ENCODE data around the gene ATP10A. TPM values are rescaled to one million over a fixed set of nuclear protein-coding genes. Genes with fewer than 3 reads are reported as not detected.

The ATP10A gene
- total RNA-seq, 1 experiment from 2014 or later = 0.02 TPM

GRCh38 chr15:25864966-25865365, 1.8 kb upstream of the ATP10A start:
- H3K79me2 ChIP-seq (ENCODE audit: insufficient read depth, low read length) = no peaks in the 10 kb centered on the region
- TF ChIP-seq EGR1 (IDR thresholded peaks at IDR 0.05; ENCODE audit: low read depth) = no peak
- TF ChIP-seq FOSL1 (IDR thresholded peaks at IDR 0.05; ENCODE audit: low read depth) = no peak
- H3K27ac ChIP-seq (ENCODE audit: low read depth, low read length) = no peak overlapping the region
- ATAC-seq = no peak
- no TSS peak for BruUV-seq (replicated peaks)
- DNase-seq (ENCODE audit: low read depth, low spot score) = no peak
- H3K4me1 ChIP-seq (ENCODE audit: control insufficient read depth in 1 of 2, insufficient read depth in 2 of 2, low read length in 2 of 2) = no peaks in the 10 kb centered on the region
- peaks cover 0 to 3% of the 10 kb centered on the region in 2 experiments; a peak in 2 of 4 replicates for H3K9me3 ChIP-seq (ENCODE audit: control insufficient read depth in 1 of 2, insufficient read depth in 1 of 2, low read depth in 1 of 2, low read length in 2 of 2)
- no peaks in the 10 kb centered on the region for H3K27me3 ChIP-seq (ENCODE audit: insufficient read depth, low read length)
- H3K36me3 ChIP-seq (ENCODE audit: control insufficient read depth in 1 of 2, insufficient read depth in 2 of 2, low read length in 2 of 2) = no peaks in the 10 kb centered on the region
- no peak overlapping the region for H3K9ac ChIP-seq (ENCODE audit: low read length)
- no peaks in the 10 kb centered on the region for H3K9me2 ChIP-seq (ENCODE audit: insufficient read depth)
- RAD21 ChIA-PET (ENCODE audit: low non-redundant PET in 1 of 2, low total read pairs in 2 of 2, uncharacterized antibody in 2 of 2, unreplicated experiment in 2 of 2) = no interaction called here
- POLR2A ChIA-PET = no interaction called here
- CTCF ChIA-PET = no interaction called here
- no peak overlapping the region for H2AFZ ChIP-seq (ENCODE audit: low read depth, low read length, poor library complexity, severe bottlenecking)
- H3K4me2 ChIP-seq (ENCODE audit: low read length) = no peak overlapping the region
- intact Hi-C loops (cut with micrococcal nuclease) = no loop called here
- no peaks in the 10 kb centered on the region for H4K20me1 ChIP-seq (ENCODE audit: insufficient read depth)
- H3K4me3 ChIP-seq (replicated peaks in 1 of 2; ENCODE audit: low read depth in 1 of 2, low read length in 2 of 2) = no peak overlapping the region

GRCh38 chr15:25863968-25864580, 947 bp upstream of the ATP10A start:
- ATAC-seq = no peak

More at GRCh38 chr15:25863968-25864580, 947 bp upstream of the ATP10A start:
- DNase-seq (ENCODE audit: low read depth, low spot score) = no peak
- H3K4me3 ChIP-seq (replicated peaks in 1 of 2; ENCODE audit: low read depth in 1 of 2, low read length in 2 of 2) = no peak overlapping the region
- H3K9me3 ChIP-seq (ENCODE audit: control insufficient read depth in 1 of 2, insufficient read depth in 1 of 2, low read depth in 1 of 2, low read length in 2 of 2) = peaks cover 3 to 4% of the 10 kb centered on the region in 2 experiments; a peak in 2 of 4 replicates
- H4K20me1 ChIP-seq (ENCODE audit: insufficient read depth) = no peaks in the 10 kb centered on the region
- TF ChIP-seq POLR2AphosphoS5 (IDR thresholded peaks at IDR 0.05; ENCODE audit: low read depth, low read length) = no peak
- no peak for TF ChIP-seq SIN3A (IDR thresholded peaks at IDR 0.05; ENCODE audit: low read depth)
- no peak for TF ChIP-seq ZFX (IDR thresholded peaks at IDR 0.05)
- no peak for TF ChIP-seq CTCF (IDR thresholded peaks at IDR 0.05 in 2 of 3, conservative IDR thresholded peaks at IDR 0.05 in 1 of 3; ENCODE audit: borderline replicate concordance in 1 of 3, insufficient read depth in 1 of 3, low read depth in 2 of 3, low read length in 2 of 3)
- no peak for TF ChIP-seq TCF7L2 (IDR thresholded peaks at IDR 0.05; ENCODE audit: borderline replicate concordance, extremely low read depth, insufficient read depth, insufficient read length)
- no peak for TF ChIP-seq EZH2 (IDR thresholded peaks at IDR 0.05)
- no peak for TF ChIP-seq YY1 (IDR thresholded peaks at IDR 0.05; ENCODE audit: extremely low read depth, insufficient replicate concordance, low read depth, low read length)
- no peak for TF ChIP-seq SRF (IDR thresholded peaks at IDR 0.05; ENCODE audit: low read depth)
- no peak for TF ChIP-seq CEBPB (IDR thresholded peaks at IDR 0.05; ENCODE audit: low read depth)
- TF ChIP-seq JUND (IDR thresholded peaks at IDR 0.05) = no peak
- no peak for TF ChIP-seq RAD21 (IDR thresholded peaks at IDR 0.05; ENCODE audit: low read depth)
- TF ChIP-seq ZBTB33 (IDR thresholded peaks at IDR 0.05; ENCODE audit: extremely low read depth, insufficient replicate concordance, low read length) = no peak
- H3K36me3 ChIP-seq (ENCODE audit: control insufficient read depth in 1 of 2, insufficient read depth in 2 of 2, low read length in 2 of 2) = no peaks in the 10 kb centered on the region
- no peaks in the 10 kb centered on the region for H3K9me2 ChIP-seq (ENCODE audit: insufficient read depth)
- no peak overlapping the region for H2AFZ ChIP-seq (ENCODE audit: low read depth, low read length, poor library complexity, severe bottlenecking)
- ChIA-PET POLR2A (no interaction called here), CTCF (no interaction called here), RAD21 (ENCODE audit: low non-redundant PET in 1 of 2, low total read pairs in 2 of 2, uncharacterized antibody in 2 of 2, unreplicated experiment in 2 of 2) (no interaction called here)
- H3K4me1 ChIP-seq (ENCODE audit: control insufficient read depth in 1 of 2, insufficient read depth in 2 of 2, low read length in 2 of 2) = no peaks in the 10 kb centered on the region
- BruUV-seq (replicated peaks) = no TSS peak
- no peaks in the 10 kb centered on the region for H3K79me2 ChIP-seq (ENCODE audit: insufficient read depth, low read length)
- no peaks in the 10 kb centered on the region for H3K27me3 ChIP-seq (ENCODE audit: insufficient read depth, low read length)
- H3K27ac ChIP-seq (ENCODE audit: low read depth, low read length) = no peak overlapping the region
- no peak overlapping the region for H3K4me2 ChIP-seq (ENCODE audit: low read length)
- intact Hi-C loops (cut with micrococcal nuclease) = no loop called here
- H3K9ac ChIP-seq (ENCODE audit: low read length) = no peak overlapping the region
